Right renal pelvis (tissue), 4 donors: ENCODE data around the gene FIBIN. TPM values are rescaled to one million over a fixed set of nuclear protein-coding genes. Genes with fewer than 3 reads are reported as not detected.

Experiments used
- DNase-seq, 4 donors: peaks; one replicate each; pipeline ENCODE4 v3.0.0-alpha.2; 2013; ENCODE audit warnings: low read depth in 4 of 4, low spot score in 3 of 4, missing footprints in 1 of 4
- polyA plus RNA-seq, 4 donors: library from polyadenylated mRNA; unstranded; fragments of 120-200 nt; gene quantifications; one replicate each; pipeline ENCODE4 v1.2.1, GENCODE V29; 2013; ENCODE audit not compliant: insufficient read length in 4 of 4

Gene FIBIN
- polyA plus RNA-seq, 4 donors, result 18.7 to 28.1 (median 24.3) TPM

DNA sequence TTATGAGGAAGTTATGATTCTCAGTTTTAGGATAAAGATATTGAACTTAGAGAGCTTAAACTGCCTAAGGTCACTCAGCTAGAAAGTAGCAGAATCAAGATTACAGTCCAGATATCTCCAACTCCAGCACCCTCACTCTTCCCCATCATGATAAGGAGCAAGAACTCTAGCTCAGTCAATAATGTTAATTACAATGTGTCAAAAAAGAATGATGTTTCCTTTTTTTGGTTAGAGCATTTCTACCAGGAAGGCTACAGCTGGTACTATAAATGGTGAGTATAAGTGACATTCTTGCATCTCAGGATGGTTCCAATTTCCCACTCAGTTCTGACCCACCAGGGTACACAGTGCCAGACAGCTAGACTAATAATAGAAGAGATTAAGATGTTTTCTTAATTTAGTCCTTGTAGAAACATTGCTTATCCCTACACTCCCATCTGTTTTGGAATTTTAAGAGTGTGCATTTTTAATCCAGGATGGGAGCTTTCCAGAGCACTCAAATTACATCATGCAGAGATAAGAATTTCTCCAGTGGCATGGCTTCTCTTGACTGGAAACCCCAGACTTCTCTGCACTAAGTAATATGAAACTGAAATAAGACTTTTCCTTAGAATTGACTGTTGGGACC, 25.1 kb downstream of the FIBIN start:
- no peak for DNase-seq

DNA sequence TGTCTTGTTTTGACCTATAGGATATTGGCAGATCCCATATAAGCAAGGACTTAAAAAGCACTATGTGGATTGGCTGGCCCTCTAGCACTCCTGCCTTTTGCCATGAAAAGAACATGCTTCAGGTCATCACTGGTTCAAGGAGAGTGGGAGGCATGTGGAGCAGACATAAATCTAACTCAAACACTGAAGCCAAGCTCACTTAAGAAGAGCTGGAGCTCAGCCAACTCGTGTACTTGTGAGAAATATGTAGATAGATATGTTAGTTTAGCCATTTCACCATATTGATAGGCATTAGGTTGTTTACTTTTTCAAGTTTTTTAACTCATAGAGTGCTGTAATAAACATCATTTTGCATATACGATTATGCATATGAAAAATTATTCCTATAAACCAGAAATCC, 26.8 kb downstream of the FIBIN start:
- no peak for DNase-seq

DNA sequence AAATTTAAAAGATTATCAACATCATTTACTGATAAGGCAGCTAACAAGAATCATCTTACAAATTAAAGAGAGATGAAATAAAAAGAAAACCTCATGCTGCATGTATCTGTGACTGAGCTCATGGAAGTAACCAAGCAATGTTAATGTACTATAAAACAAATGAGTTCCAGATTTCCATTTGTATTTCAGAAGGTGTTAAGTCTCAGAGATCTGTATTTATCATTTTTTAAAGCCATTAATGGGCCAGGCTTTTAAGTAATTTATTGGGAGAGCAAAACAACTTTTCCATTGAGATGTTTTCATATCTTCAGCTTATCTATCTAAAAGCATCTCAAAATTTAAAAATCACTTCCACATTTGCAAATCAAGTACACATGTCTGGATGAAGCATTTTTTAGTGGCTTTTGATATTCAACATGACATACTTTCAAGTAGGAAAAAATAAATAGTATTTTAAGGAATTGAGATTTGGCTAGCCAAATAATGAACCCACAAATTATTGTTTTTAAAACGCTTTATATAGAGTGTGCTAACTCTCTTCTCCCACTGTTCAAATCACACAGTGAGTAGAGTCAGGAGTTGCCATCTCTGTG, 28.8 kb downstream of the FIBIN start:
- no peak for DNase-seq

DNA sequence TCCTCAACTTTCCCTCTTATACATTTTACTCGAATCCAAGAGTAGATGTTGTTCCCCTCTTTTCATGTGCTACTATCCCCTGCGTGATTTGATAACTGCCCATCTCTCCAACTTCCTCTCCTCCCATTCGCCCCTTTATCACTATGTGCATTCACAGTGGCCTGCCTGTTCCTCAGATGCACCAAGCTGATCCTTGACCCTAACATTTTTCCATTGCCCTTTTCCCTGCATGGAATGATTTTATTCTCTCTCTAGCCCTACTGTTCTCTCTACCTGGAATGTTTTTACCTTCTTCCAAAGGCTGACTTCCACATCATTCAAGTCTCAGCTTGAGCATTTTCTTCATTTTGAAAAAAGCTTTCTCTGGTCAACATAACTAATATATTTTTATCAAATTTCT, 31.0 kb downstream of the FIBIN start:
- DNase-seq, result no peak

DNA sequence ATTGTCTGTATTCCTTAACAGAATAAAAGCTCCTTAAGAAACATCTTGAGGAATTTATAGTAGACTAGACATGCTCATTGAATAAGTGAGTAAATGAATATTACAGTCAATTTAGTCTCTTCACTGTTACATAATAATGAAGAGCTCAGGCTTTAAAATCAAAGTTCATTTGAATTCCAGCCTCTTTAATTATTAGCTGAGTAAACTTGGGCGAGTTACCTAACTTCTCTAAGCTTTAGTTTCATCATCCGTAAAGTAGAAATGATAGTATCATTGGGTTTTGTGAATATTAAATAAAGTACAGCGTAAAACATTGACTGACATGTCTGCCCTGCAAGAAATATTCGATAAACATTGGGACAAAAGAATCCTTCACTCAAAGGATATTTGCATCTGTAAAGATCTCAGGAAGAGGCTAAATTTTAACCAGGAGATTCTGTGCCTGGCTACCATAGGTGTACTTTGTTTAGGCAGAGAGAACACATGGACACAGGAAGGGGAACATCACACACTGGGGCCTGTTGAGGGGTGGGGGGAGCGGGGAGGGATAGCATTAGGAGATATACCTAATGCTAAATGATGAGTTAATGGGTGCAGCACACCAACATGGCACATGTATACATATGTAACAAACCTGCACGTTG, 31.5 kb downstream of the FIBIN start:
- no peak for DNase-seq

DNA sequence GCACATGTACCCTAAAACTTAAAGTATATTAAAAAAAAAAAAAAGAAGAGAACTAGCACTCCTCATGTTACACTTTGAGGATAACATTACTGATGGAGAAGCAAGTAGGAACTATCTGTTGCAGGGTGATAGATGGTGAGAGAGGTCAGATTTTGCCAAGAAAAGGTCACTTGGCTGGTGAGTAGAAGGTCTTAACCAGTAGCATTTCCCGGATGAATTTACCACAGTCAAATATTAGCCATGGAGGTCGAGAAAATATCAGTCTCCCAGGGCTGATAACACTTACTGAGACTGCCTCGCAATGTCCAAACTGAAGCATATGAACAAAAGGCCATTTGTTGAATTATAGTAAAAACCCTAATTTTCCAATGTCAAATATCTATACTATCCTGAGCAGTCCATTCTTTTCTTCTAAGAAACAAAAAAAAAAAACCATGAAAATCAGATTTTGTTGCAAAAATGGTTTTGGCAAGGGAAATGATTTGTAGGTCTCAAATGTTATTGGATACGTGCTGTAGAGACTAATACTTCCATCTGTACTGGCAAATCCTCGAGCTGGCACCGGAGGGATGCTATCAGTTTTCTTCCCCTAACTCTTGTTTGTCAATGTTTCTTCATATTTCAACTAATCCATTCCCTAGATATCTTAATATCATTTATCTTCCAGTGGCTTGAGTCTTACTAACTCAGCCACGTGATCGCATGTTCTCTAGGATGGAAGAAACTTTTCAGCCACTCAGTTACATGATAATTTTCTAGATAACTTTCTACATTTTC, 32.2 kb downstream of the FIBIN start:
- DNase-seq, result no peak

DNA sequence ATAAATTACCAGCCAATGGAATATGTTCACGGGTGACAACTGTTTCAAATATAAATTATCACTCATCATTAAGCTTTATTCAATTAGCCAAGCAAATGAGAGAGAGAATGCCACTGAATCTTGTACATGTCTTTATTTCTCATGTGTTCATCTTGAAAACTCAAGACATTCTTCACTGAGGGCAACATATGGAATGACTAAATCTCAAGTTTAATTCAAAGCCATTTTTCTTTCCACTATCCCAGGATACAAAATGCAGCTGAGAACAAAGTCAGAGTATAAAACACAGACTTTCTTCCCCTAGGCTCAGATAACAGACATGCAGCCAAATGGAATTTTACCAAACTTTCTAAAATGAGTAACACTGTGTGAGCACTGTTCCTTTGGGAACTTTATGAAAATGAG, 34.7 kb downstream of the FIBIN start:
- peak; percentile 12 to 60 (median 28) for DNase-seq

DNA sequence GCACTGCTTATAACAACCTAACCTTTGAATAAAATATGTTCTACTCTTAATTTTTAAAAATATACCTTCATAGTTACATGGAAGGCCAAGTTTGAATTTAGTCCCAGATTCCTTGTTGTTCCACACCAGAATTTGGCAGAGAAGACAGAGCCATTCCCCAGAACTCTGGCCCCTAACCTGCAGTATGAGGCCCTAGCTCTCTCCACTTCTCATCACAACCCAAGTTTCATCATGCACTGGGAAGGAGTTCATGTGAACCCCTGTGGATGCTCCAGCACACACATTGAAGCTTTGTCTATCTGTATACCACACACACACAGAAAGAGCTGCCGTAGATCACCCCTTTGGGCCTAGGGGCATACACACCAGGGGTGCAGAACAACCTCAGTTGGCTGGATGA, 36.1 kb downstream of the FIBIN start:
- no peak for DNase-seq

DNA sequence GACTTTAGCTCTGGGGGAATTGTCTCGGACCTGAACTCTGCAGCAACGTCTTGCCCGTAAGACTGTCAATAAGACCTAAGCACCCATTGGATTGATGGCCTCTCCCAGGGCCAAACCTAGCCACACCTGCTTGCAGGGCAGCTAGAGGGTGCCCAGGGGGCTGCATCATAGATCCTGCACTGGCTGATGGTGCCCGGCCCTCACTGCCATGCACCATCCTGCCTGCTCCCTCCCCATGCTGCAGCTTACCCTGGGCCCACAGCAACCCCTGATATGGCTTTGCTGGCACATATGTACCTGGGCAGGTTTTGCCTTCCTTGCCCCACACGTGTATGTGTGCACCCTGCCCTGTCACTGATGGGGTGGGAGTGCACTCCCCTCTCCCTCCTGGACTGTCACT, 37.8 kb downstream of the FIBIN start:
- no peak for DNase-seq

DNA sequence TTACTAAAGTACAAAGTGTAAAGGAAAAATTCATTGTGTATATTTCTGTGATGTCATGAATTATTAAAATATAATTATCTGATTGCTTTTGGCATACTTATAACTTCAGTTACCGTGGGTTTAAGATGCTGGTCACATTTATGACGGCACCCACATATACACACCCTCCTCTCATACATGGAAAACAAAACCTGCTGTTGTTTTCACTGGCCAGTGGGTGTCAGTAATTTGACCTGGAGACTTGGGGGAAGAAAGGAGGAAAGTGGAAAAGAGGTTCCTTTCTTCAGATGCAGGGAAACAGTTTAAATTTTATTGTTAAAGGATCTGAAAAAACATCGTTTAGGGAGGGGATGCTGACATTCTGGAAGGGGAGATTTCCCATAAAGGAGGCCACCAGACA, 46.0 kb downstream of the FIBIN start:
- no peak for DNase-seq

DNA sequence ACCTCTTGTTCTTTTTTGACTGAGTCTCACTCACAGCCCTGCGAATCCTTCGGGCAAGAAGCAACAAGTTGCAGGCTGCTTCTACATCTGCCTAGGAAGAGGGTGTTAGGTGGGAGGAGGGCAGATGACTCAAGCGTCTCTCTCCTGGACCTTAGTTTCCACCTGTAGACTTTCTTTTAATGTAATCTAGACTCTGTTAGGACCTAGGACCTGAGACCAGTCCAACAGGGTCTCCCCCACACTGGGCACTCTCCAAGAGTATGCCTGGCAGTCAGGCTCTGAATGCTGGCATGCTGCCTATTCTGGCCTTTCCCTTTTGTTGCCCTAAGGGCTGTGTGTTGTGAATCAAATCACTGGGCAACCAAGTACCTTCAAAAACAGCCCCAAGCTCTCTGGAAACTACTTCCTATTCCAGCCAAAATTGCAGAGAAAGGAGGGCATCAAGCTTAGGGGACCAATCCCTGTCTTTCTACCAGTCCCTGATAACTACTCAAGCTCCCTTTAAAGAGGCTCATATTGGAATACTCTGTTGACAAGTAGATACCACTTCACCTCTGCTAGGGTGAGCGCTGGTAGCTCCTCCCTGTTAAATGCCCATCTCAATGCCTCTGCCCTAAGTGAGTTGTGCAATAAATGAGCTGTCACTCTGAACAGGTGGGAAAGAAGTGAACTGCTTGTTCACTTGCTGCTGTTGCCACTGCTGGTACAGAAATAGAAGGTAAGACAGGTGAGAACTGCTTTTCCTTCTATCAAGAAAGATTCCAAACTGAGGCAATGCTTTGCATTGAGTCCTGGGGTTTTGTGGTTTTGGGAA, 46.6 kb downstream of the FIBIN start, which contains the start of gene BBOX1:
TSS of gene BBOX1 (plus strand) at position 514 of the 814 bp plus-strand sequence. CDS start 14,616 bp downstream, outside the sequence.
- no peak for DNase-seq

DNA sequence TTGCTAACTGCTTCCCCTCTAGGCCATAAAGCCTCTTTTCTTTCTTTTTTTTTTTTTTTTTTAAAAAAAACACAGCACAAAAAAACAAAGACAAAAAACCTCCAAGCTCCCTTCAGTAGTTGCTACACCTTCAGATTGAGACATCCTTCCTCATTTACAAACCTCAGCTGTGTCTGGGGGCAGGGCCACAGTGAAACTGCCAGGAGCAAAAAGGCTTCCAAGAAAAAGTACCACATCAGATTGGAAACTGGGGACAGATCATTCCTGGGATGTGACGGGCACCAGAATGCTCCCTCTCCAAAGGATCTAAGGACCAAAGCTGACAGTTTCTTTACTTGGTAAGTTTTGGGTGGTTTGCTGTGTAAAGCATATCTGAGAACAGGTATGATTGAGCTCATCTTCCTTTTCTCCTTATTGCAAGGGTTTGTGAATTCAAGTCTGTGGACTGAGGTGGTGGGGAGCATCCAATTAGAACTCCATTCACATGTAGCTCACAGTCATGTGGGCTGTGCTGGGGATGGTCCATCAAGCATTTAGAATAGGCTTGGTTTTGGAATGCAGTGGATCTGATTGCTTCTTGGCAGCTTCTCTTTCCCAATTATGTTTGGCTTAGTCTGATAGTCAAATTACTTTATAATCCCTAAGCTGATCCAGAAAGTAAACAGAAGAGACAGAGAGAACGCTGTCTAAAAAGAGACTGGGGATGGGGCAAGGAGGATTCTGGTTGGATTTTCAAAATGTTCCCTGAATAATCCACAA, 47.4 kb downstream of the FIBIN start:
- no peak for DNase-seq

Other genes with a start within 250 kb of the FIBIN start
- gene BBOX1, start 46.7 kb downstream of the FIBIN start, polyA plus RNA-seq, result 10 to 100 TPM; 45.1 to 71.3 (median 51.4) TPM